Mesendoderm (in vitro differentiated cells): ENCODE results near the gene NR2F6.

Experiments used
- DNase-seq: peaks from one replicate; pipeline ENCODE4 v3.0.0; 2013
- H2AK5ac ChIP-seq: 2 replicates; pipeline ENCODE4 v1.6.1; 2013; ENCODE audit warnings: low read length, inconsistent platforms
- H2BK120ac ChIP-seq: 2 replicates; pipeline ENCODE4 v1.6.1; 2013; ENCODE audit warnings: low read depth, mild to moderate bottlenecking, low read length, moderate library complexity, mixed read lengths
- H2BK15ac ChIP-seq: replicated peaks from 2 replicates; pipeline ENCODE4 v1.6.1; 2013; ENCODE audit warnings: low read depth, mild to moderate bottlenecking, moderate library complexity
- H2BK5ac ChIP-seq: 2 replicates; pipeline ENCODE4 v1.6.1; 2013; ENCODE audit warnings: low read length, inconsistent platforms
- H3K18ac ChIP-seq: 2 replicates; pipeline ENCODE4 v1.6.1; 2013; ENCODE audit warnings: mild to moderate bottlenecking, low read length, mixed read lengths
- H3K23ac ChIP-seq: one replicate; pipeline ENCODE4 v1.6.1; 2013; ENCODE audit warnings: low read length
- H3K27ac ChIP-seq: 2 replicates; pipeline ENCODE4 v1.5.1; 2013; ENCODE audit warnings: low read depth, mild to moderate bottlenecking, inconsistent platforms, low read length, moderate library complexity
- H3K27me3 ChIP-seq: 2 replicates; pipeline ENCODE4 v1.6.1; 2013; ENCODE audit warnings: low read length, control low read depth, mild to moderate bottlenecking, inconsistent platforms; ENCODE audit not compliant: insufficient read depth, poor library complexity
- H3K36me3 ChIP-seq: 2 replicates; pipeline ENCODE4 v1.6.1; 2013; ENCODE audit warnings: low read length, inconsistent platforms; ENCODE audit not compliant: control insufficient read depth, insufficient read depth
- H3K4ac ChIP-seq: one replicate; pipeline ENCODE4 v1.6.1; 2013; ENCODE audit warnings: low read depth, mild to moderate bottlenecking, low read length, moderate library complexity
- H3K4me1 ChIP-seq: 2 replicates; pipeline ENCODE4 v1.6.1; 2013; ENCODE audit warnings: low read depth, low read length, inconsistent platforms; ENCODE audit not compliant: control insufficient read depth
- H3K4me2 ChIP-seq: 2 replicates; pipeline ENCODE4 v1.6.1; 2013; ENCODE audit warnings: low read length
- H3K4me3 ChIP-seq: 2 replicates; pipeline ENCODE4 v1.5.1; 2013; ENCODE audit warnings: mild to moderate bottlenecking, low read length
- H3K56ac ChIP-seq: one replicate; pipeline ENCODE4 v1.6.1; 2013; ENCODE audit warnings: low read length
- H3K79me1 ChIP-seq: 2 replicates; pipeline ENCODE4 v1.6.1; 2013; ENCODE audit warnings: low read length, inconsistent platforms
- H3K79me2 ChIP-seq: 2 replicates; pipeline ENCODE4 v1.6.1; 2013; ENCODE audit warnings: mild to moderate bottlenecking, low read length; ENCODE audit not compliant: control insufficient read depth, insufficient read depth
- H3K9ac ChIP-seq: 2 replicates; pipeline ENCODE4 v1.6.1; 2013; ENCODE audit warnings: low read length, inconsistent platforms
- H4K5ac ChIP-seq: one replicate; pipeline ENCODE4 v1.6.1; 2013; ENCODE audit warnings: low read length
- H4K8ac ChIP-seq: one replicate; pipeline ENCODE4 v1.6.1; 2013; ENCODE audit warnings: low read depth, mild to moderate bottlenecking, control low read depth, low read length, moderate library complexity
- WGBS: extraction: QIAGEN DNeasy Blood & Tissue Kit; methylation state at CpG from one replicate; pipeline ENCODE4 v1.1.7; 2013; ENCODE audit warnings: low lambda C conversion rate, missing lambda C conversion rate; ENCODE audit not compliant: insufficient coverage; ENCODE audit errors: extremely low coverage; 5-methylcytosine and 5-hydroxymethylcytosine counted together

The NR2F6 gene

DNA sequence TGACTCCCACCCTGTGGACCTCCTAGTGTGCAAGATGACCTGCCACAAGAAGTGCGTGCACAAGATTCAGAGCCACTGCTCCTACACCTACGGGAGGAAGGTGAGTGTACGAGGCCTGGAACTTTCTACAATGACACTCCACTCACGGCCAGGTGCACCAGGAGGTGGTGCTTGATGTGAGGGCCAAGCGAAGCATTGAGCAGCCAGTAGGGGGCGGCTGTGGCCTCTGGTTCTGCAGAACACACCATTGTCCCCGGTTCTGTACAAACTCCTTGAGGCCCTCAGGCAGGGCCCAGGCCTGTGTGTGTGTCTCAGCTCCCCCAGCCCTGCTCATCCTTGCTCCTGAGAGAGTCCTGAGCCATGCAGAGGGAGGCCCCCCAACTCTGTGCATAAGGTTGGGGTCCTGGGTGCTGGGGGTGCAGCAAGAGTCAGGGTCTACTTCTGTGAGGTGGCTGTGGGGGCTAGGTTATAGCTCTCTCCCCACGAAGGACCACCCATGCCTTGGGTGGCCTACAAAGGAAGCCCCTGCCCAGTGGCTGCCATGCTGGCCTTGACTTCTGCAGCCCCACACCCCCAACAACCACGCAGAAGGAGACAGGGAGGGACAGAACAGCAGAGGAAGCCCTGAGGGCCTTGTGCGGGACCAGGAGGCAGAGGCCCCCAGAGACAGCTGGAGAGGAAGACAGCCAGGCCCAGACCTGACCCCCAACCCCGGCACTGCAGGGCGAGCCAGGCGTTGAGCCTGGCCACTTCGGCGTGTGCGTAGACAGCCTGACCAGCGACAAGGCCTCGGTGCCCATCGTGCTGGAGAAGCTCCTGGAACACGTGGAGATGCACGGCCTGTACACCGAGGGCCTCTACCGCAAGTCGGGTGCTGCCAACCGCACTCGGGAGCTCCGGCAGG lies 40.2 kb downstream of the NR2F6 start:
- Histone ChIP-seq H3K79me1 (no peaks in the 10 kb centered on the region), H3K9ac (no peak overlapping the region), H3K18ac (no peak overlapping the region), H3K4me3 (no peak overlapping the region), H2AK5ac (no peak overlapping the region), H2BK15ac (no peak overlapping the region), H3K27ac (no peak overlapping the region), H3K4me2 (no peak overlapping the region), H4K8ac (no peak overlapping the region), H3K4ac (no peak overlapping the region), H3K23ac (no peak overlapping the region), H2BK5ac (no peak overlapping the region), H3K4me1 (no peaks in the 10 kb centered on the region), H3K56ac (no peak overlapping the region), H4K5ac (no peak overlapping the region), H3K79me2 (no peaks in the 10 kb centered on the region), H2BK120ac (no peak overlapping the region), H3K27me3 (no peaks in the 10 kb centered on the region), H3K36me3 (peaks cover 11% of the 10 kb centered on the region)
- peak; percentile 81 for DNase-seq
- WGBS: no CpG with 5 or more reads among the region's 27 CpGs

DNA sequence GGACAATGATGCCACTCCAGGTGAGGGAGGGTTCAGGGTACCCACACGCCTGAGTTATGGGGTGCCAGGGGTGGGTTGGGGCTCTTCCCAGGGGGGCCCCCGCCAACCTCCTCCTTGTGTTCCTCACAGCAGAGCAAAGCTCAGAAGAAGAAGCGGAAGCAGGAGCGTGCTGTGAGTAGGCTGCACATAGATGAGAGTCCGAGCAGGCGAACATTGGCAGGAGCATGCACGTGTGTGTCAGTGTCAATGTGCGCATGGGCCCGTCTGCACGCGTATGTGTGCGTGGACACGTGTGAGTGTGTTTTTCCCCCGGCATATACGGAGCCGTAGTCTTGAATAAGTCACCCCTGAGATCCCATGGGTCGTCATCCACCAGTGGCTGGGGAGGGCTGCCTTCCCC lies 43.0 kb downstream of the NR2F6 start:
- Histone ChIP-seq H3K36me3 (peaks cover 12% of the 10 kb centered on the region), H3K4me2 (no peak overlapping the region), H3K4ac (no peak overlapping the region)

DNA sequence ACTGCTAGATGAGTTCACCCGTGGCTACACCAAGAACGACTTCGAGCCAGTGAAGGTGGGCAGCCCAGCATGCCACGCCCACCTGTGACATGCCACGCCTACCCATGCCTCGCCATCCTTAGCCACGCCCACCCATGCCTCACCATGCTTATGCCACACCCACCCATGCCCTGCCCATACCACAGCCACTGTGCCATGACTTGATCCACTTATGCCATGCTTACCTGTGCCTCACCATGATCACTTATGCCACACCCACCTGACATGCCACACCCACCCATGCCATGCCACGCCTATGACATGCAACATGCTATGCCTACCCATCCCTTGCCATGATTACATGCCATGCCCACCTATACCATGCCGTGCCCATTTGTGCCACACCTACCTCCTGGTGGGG lies 43.5 kb downstream of the NR2F6 start:
- Histone ChIP-seq H3K79me1 (no peaks in the 10 kb centered on the region), H3K36me3 (peaks cover 12% of the 10 kb centered on the region), H3K4me2 (no peak overlapping the region), H3K79me2 (no peaks in the 10 kb centered on the region), H3K27ac (no peak overlapping the region), H3K4ac (no peak overlapping the region), H3K4me3 (no peak overlapping the region), H3K18ac (no peak overlapping the region), H3K4me1 (no peaks in the 10 kb centered on the region), H3K9ac (no peak overlapping the region), H2BK15ac (no peak overlapping the region), H3K27me3 (no peaks in the 10 kb centered on the region), H3K56ac (no peak overlapping the region), H2BK5ac (no peak overlapping the region), H2BK120ac (no peak overlapping the region), H2AK5ac (no peak overlapping the region), H4K5ac (no peak overlapping the region), H4K8ac (no peak overlapping the region), H3K23ac (no peak overlapping the region)
- no CpG with 5 or more reads among the region's 9 CpGs for WGBS
- DNase-seq: no peak

More for the DNA sequence above, 43.0 kb downstream of the NR2F6 start:
- no CpG with 5 or more reads among the region's 17 CpGs for WGBS
- Histone ChIP-seq H3K27me3 (no peaks in the 10 kb centered on the region), H3K9ac (no peak overlapping the region), H3K79me2 (no peaks in the 10 kb centered on the region), H3K79me1 (no peaks in the 10 kb centered on the region), H2AK5ac (no peak overlapping the region), H2BK15ac (no peak overlapping the region), H2BK120ac (no peak overlapping the region), H3K56ac (no peak overlapping the region), H3K4me1 (no peaks in the 10 kb centered on the region), H4K5ac (no peak overlapping the region), H3K4me3 (no peak overlapping the region), H4K8ac (no peak overlapping the region), H3K18ac (no peak overlapping the region), H3K23ac (no peak overlapping the region), H2BK5ac (no peak overlapping the region), H3K27ac (no peak overlapping the region)
- no peak for DNase-seq

DNA sequence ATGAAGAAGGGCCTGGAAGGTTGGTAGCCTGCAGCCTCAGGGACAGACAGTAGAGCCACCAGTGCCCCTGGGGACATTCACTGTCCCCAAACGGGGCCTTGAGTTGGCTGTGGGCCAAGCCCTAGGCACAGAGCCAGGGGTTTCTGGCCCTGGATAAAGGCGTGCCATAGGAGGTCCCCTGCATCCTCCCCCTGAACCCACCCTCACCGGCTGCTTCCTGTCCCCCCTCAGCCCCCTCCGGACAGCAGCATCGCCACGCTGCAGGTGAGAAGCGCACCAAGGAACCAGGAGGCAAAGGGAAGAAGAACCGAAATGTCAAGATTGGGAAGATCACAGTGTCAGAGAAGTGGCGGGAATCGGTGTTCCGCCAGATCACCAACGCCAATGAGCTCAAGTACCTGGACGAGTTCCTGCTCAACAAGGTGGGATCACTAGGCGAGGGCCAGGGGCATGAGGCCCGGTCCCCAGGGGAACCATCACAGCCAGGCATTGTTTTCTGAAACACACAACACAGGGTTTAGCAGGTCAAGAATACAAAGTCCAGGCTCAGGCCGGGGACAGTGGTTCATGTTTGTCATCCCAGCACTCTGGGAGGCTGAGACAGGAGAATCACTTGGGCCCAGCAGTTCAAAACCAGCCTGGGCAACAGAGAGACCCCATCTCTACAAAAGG lies 45.2 kb downstream of the NR2F6 start:
- WGBS: no CpG with 5 or more reads among the region's 16 CpGs
- H3K36me3 ChIP-seq: peaks cover 12% of the 10 kb centered on the region

DNA sequence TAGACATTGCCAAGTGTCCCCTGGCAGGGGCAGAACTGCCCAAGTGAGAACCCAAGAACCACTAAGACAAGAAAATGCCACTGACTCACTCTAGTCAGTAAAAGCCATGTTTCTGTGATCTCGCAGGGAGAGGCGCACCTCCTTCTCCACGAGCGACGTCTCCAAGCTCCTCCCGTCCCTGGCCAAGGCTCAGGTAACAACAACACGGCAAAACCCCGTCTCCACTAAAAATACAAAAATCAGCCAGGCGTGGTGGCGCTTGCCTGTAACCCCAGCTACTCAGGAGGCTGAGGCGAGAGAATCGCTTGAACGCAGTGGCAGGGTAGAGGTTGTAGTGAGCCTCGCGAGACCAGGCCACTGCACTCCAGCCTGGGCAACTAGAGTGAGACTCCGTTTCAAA lies 48.1 kb downstream of the NR2F6 start:
- no peak overlapping the region for H3K18ac ChIP-seq
- H2AK5ac ChIP-seq: no peak overlapping the region
- H3K79me2 ChIP-seq: no peaks in the 10 kb centered on the region
- H3K79me1 ChIP-seq: no peaks in the 10 kb centered on the region
- no peak overlapping the region for H4K8ac ChIP-seq
- no peak overlapping the region for H2BK15ac ChIP-seq
- no peak overlapping the region for H3K56ac ChIP-seq
- no CpG with 5 or more reads among the region's 16 CpGs for WGBS
- H3K23ac ChIP-seq: no peak overlapping the region
- H3K4ac ChIP-seq: no peak overlapping the region
- H3K4me2 ChIP-seq: no peak overlapping the region
- no peak overlapping the region for H3K4me3 ChIP-seq
- no peak overlapping the region for H3K9ac ChIP-seq
- no peak overlapping the region for H2BK120ac ChIP-seq
- no peak overlapping the region for H2BK5ac ChIP-seq
- no peak overlapping the region for H3K27ac ChIP-seq
- no peak overlapping the region for H4K5ac ChIP-seq
- no peaks in the 10 kb centered on the region for H3K27me3 ChIP-seq
- H3K4me1 ChIP-seq: no peaks in the 10 kb centered on the region
- no peak for DNase-seq
- peaks cover 15% of the 10 kb centered on the region for H3K36me3 ChIP-seq

More for the DNA sequence above, 45.2 kb downstream of the NR2F6 start:
- Histone ChIP-seq H2AK5ac (no peak overlapping the region), H3K4ac (no peak overlapping the region), H3K4me1 (no peaks in the 10 kb centered on the region), H3K23ac (no peak overlapping the region), H3K79me2 (no peaks in the 10 kb centered on the region), H3K18ac (no peak overlapping the region), H3K4me2 (no peak overlapping the region), H3K79me1 (no peaks in the 10 kb centered on the region), H2BK5ac (no peak overlapping the region), H3K4me3 (no peak overlapping the region), H2BK15ac (no peak overlapping the region), H2BK120ac (no peak overlapping the region), H4K5ac (no peak overlapping the region), H4K8ac (no peak overlapping the region), H3K27ac (no peak overlapping the region), H3K27me3 (no peaks in the 10 kb centered on the region), H3K9ac (no peak overlapping the region), H3K56ac (no peak overlapping the region)
- DNase-seq: no peak
